ENCODE results near the gene TSKU. TPM values are rescaled to one million over a fixed set of nuclear protein-coding genes. Genes with fewer than 3 reads are reported as not detected.

Gene TSKU
- total RNA-seq, 1 experiment from 2014 or later: 22.9 TPM

DNA sequence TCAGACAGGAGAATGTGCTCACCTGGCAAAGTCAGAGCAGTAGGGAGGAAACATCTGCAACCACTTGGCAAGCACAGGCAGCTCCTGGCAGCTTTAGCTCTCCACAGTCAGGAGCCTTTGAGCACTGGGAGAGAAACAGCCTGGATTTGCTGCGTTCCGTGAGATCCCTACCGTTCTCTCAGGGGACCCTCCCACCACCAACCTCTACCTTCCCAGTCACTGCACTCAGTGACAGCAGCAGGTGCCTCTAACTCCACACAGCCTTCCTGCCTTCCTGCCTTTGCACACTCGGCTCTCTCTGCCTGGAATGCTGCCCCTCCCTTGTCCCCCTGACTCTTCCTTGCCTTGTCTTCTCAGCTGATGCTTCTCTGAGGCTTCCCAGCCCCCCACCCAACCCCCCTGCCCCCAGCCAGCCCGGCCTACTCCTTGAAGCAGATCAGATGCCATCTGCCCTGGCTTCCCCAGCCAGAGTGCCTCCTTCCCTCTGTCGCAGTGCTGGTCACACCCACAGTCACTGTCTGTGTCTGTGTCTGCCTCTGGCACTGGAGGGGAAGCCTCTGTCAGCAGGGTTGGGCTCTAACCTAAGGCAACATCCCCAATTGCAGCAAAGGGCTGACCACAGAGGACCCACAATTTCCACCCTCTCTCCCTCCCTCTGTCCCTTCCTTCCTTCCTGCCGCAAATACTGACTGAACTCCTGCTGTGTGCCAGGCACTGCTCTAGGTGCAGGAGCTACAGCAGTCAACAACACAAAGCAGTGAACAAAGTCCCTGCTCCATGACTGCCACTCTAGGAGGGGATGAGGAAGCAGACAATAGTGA lies 14.9 kb upstream of the TSKU start:
- in situ Hi-C loops (cut with HindIII; ENCODE audit: low sequenced_read_pairs): no loop called here
- no peak for DNase-seq (ENCODE audit: low spot score)

GRCh38 chr11:76768909-76769560 lies 14.1 kb upstream of the TSKU start:
- no peak for DNase-seq (ENCODE audit: low spot score)
- in situ Hi-C loops (cut with HindIII; ENCODE audit: low sequenced_read_pairs): no loop called here

DNA sequence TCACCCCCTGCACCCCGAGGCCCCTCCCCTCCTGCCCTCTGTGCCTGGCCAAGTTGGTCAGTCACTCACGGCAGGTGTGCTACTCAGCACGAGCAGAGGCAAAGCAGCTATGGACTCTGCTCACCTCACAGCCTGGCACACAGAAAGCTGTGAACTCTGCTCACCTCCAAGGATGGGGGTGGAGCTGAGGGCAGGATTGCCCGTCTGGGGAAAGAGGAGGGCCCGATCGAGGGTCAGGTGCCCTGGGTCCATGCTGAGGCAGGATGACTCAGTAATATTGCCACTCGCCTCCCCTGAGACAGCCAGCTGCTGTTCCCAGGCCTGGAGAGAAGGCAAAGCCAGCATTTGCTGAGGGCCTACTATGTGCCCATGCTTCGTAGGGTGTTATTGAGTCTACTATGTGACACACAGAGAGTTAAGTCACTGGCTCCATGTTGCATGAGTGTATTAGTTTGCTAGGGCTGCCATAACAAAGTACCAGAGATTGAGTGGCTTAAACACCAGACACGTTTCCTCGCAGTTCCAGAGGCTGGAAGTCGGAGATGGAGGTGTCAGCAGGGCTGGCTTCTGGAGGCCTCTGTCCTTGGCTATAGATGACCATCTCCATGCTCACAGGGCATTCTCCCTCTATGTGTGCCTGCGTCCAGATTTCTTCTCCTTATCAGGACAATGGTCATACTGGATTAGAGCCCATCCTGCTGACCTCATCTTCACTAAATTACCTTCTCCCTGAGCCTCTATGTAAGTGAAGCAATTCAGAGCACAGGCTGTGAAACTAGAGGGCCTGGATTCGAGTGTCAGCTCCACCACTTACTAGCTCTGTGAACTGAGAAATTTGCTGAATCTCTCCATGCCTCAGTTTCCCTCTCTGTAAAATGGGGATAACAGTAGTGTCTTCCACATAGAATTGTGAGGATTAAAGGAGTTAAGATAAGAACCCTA lies 13.2 kb upstream of the TSKU start:
- no peak for DNase-seq (ENCODE audit: low spot score)
- in situ Hi-C loops (cut with HindIII; ENCODE audit: low sequenced_read_pairs): no loop called here

- no peak for DNase-seq (ENCODE audit: low spot score)
- in situ Hi-C loops (cut with HindIII; ENCODE audit: low sequenced_read_pairs): no loop called here
These were observed 12.3 kb upstream of the TSKU start for GRCh38 chr11:76770642-76771445.

DNA sequence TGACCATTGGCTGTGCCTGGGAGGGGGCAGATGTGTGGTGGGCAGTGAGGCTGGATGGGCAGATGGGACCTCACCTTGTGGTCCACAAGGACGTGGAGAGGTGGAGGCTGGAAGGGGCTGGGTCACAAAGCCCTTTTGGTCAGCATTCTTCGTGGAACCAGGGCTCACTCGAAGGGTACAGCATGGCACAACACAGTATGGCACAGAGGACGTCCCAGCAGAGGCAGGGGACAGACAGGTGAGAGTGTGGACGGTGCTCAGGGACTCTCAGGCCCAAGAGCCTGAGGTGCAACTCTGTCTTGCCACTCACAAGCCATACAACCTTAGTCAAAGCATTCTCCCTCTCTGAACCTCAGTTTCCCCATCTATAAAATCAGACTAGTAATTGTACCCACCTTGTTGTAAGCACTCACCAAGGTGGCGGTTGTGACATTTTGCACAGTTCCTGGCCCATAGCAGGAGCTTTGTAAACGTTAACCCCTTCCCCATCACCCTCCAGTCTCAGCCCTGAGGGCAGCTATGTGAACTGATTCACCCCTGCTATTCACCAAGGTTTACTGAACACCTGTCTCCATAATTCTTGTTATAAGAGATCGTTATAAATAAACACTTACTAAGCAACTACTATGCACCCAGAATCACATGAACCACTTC lies 11.6 kb upstream of the TSKU start:
- in situ Hi-C loops (cut with HindIII; ENCODE audit: low sequenced_read_pairs): no loop called here
- no peak for DNase-seq (ENCODE audit: low spot score)

GRCh38 chr11:76772100-76772782 lies 10.9 kb upstream of the TSKU start:
- in situ Hi-C loops (cut with HindIII; ENCODE audit: low sequenced_read_pairs): no loop called here
- no peak for DNase-seq (ENCODE audit: low spot score)

DNA sequence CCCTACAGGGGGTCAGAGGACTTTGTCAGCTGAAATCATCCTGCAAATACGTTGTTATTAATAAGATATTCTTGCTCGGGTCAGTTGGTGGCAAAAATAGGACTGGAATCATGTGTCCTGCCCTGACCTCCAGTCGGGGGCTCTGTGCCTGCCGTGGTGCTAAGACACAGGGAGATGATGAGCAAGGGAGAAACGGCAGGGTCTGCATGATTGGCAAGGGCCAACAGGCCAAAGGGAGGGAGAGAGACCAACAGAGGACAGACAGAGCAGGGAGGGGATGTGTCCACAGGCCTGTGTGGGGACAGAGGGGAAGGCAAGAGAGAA lies 10.4 kb upstream of the TSKU start:
- DNase-seq (ENCODE audit: low spot score): no peak
- in situ Hi-C loops (cut with HindIII; ENCODE audit: low sequenced_read_pairs): no loop called here

DNA sequence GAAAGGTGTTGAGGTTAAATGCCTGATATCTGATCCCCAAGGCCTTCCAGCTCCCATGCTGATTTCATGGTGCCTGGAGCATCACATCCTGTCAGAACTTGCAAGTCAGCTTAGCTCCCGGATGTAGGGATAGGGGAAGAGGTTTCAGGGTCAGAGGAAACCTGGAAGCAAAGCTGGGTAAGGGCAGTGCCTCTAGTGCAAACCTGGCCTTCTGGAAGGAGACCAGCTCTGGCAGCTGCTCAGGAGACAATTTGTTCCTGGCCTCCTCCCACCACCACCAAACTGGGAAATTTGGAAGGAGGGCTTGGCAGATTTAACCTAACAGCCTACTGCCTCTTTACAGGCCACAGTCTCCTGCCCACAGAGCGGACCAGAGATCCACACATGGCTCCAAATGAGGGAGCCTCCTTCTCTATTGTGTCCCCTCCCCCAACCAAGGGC lies 9.2 kb upstream of the TSKU start:
- in situ Hi-C loops (cut with HindIII; ENCODE audit: low sequenced_read_pairs): no loop called here
- DNase-seq (ENCODE audit: low spot score): peak; percentile 90

DNA sequence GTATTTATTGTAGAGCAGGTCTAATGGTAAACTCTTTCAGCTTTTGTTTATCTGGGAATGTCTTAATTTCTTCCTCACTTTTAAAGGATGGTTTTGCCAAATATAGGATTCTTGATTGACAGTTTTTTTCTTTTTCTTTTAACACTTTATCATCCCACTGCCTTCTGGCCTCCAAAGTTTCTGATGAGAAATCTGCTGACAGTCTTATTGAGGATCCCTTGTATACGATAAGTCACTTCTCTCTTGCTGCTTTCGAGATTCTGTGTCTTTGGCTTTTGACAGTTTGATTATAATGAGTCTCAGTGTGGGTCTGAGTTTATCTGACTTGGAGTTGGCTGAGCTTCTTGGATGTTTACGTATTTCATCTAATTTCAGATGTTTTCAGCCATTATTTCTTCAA lies 6.7 kb upstream of the TSKU start:
- in situ Hi-C loops (cut with HindIII; ENCODE audit: low sequenced_read_pairs): no loop called here
- DNase-seq (ENCODE audit: low spot score): no peak

- no peak for DNase-seq (ENCODE audit: low spot score)
- in situ Hi-C loops (cut with HindIII; ENCODE audit: low sequenced_read_pairs): no loop called here
These were observed 5.9 kb upstream of the TSKU start for GRCh38 chr11:76777305-76777704.

GRCh38 chr11:76777876-76778275 lies 5.3 kb upstream of the TSKU start:
- in situ Hi-C loops (cut with HindIII; ENCODE audit: low sequenced_read_pairs): no loop called here
- no peak for DNase-seq (ENCODE audit: low spot score)

DNA sequence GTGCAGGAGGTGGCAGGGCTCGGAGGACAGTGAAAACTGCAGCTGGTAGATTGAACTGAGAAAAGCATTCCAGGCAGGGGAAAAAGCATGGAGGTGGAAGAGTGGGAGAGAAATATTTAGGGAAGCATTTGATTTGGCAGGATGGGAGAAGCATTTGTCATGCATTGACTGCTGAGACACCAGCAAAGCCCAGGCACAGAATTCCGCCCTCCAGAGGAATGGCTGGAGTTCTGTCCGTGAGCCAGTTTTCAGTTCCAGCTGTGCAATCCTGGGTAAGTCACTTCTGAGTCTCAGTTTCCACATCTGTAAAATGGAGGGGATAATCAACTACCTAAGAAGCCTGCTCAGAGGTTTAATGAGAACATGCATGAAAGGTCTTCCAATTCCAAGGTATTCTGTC lies 4.3 kb upstream of the TSKU start:
- in situ Hi-C loops (cut with HindIII; ENCODE audit: low sequenced_read_pairs): no loop called here
- no peak for DNase-seq (ENCODE audit: low spot score)

- DNase-seq (ENCODE audit: low spot score): no peak
- in situ Hi-C loops (cut with HindIII; ENCODE audit: low sequenced_read_pairs): no loop called here
These were observed 1.9 kb upstream of the TSKU start for GRCh38 chr11:76781046-76781801.

- DNase-seq (ENCODE audit: low spot score): no peak
- in situ Hi-C loops (cut with HindIII; ENCODE audit: low sequenced_read_pairs): no loop called here
These were observed 1.2 kb upstream of the TSKU start for GRCh38 chr11:76781807-76782530.

DNA sequence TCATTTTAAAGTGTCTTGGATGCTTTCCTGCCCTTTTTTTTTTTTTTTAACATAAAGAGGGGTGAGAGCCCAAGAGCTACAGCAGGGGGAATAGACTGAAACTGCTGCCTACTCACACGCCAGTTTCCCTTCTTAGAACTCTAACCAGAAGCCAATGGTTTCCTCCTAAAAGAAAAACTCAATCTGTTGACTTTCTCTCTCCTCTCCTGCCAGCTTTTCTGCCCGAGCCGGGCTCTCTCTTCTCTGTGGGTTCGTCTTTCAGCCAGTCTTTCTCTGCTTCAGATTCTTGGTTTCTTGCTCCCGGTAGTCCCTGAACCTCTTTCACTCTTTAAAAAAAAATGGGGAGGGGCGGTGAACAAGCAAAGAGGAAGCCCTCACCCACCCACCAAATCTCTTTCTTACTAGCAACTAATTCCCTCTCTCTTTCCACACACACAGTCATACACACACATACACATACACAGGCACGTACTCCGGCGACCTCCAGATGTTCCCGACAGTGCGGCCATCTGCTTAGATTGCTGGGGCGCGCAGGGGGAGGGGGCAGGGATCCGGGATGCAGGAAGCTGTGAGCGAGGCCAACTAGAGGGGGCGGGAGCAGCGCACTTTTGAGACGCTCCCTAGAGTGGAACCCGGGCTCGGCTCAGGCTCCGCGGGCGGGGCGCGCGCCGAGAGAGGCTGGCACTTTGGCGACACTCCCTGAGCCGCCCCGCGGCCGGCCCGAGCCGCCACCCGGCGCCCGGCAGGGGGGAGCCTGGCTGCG lies 444 bp upstream of the TSKU start:
- in situ Hi-C loops (cut with HindIII; ENCODE audit: low sequenced_read_pairs): no loop called here
- DNase-seq (ENCODE audit: low spot score): peak; percentile 71
